PC-3 (cell line): ENCODE measurements around the gene MRPS31. TPM values are rescaled to one million over a fixed set of nuclear protein-coding genes. Genes with fewer than 3 reads are reported as not detected.
A peak's percentile ranks its signal among the peaks of the same experiment; 100 is the strongest.

Experiments used
- ATAC-seq: fragments of 200-7000 bp; cut with Tn5 transposase; 2 replicates; pipeline ENCODE4 v1.9.1; 2020; ENCODE audit warnings: mild to moderate bottlenecking, moderate library complexity
- BruUV-seq: library from RNA; stranded (reverse); fragments of 400-500 nt; replicated peaks from 2 replicates; lab custom pipeline; 2021; lab: Mats Ljungman, UMichigan
- CTCF ChIA-PET: fragments of 300-600 bp; sonication (Branson Sonifier 250); formaldehyde crosslinking; loops from one replicate; lab custom pipeline; 2022; ENCODE audit warnings: antibody characterized with exemption; lab: Charles Lee
- POLR2A ChIA-PET: fragments of 300-600 bp; sonication (Branson Sonifier 250); formaldehyde crosslinking; loops from one replicate; lab custom pipeline; 2022; ENCODE audit warnings: antibody characterized with exemption; ENCODE audit not compliant: unreplicated experiment; lab: Charles Lee
- DNase-seq: peaks from one replicate; pipeline ENCODE4 v3.0.0-alpha.2; 2015
- H2AFZ ChIP-seq: fragments of 300-600 bp; sonication (generic); 2 replicates; pipeline ENCODE4 v1.6.0; 2016; ENCODE audit warnings: antibody characterized with exemption, low read length
- H3F3A ChIP-seq: fragments of 300-600 bp; sonication (generic); one replicate; pipeline ENCODE4 v1.6.0; 2017; ENCODE audit warnings: antibody characterized with exemption, low read length, control low read depth, mild to moderate bottlenecking; ENCODE audit not compliant: unreplicated experiment
- H3K27ac ChIP-seq: fragments of 300-600 bp; sonication (generic); 2 replicates; pipeline ENCODE4 v1.5.1; 2016; ENCODE audit warnings: mild to moderate bottlenecking, low read length
- H3K27me3 ChIP-seq: fragments of 300-600 bp; sonication (generic); 2 replicates; pipeline ENCODE4 v1.6.1; 2016; ENCODE audit warnings: low read length, mixed read lengths
- H3K36me3 ChIP-seq: fragments of 300-600 bp; sonication (generic); 2 replicates; pipeline ENCODE4 v1.6.1; 2016; ENCODE audit warnings: low read depth, mixed run types, low read length, mixed read lengths
- H3K4me1 ChIP-seq: fragments of 300-600 bp; sonication (generic); 2 replicates; pipeline ENCODE4 v1.5.1; 2016; ENCODE audit warnings: low read length; ENCODE audit not compliant: insufficient read depth
- H3K4me2 ChIP-seq: fragments of 300-600 bp; sonication (generic); 2 replicates; pipeline ENCODE4 v1.6.0; 2016; ENCODE audit warnings: low read length
- H3K4me3 ChIP-seq: fragments of 300-600 bp; sonication (generic); 2 replicates; pipeline ENCODE4 v1.5.1; 2016; ENCODE audit warnings: mild to moderate bottlenecking, low read length, mixed read lengths
- H3K79me2 ChIP-seq: fragments of 300-600 bp; sonication (generic); 2 replicates; pipeline ENCODE4 v1.6.1; 2017; ENCODE audit warnings: low read length, mixed read lengths
- H3K9ac ChIP-seq: fragments of 300-600 bp; sonication (generic); 2 replicates; pipeline ENCODE4 v1.6.0; 2016; ENCODE audit warnings: mild to moderate bottlenecking, low read length
- H3K9me2 ChIP-seq: fragments of 300-600 bp; sonication (generic); replicated peaks from 2 replicates; pipeline ENCODE4 v1.6.1; 2016; ENCODE audit warnings: mixed run types, low read length, mixed read lengths
- H3K9me3 ChIP-seq: fragments of 300-600 bp; sonication (generic); 2 replicates; pipeline ENCODE4 v1.6.1; 2016; ENCODE audit warnings: low read length, mixed read lengths
- H4K20me1 ChIP-seq: fragments of 300-600 bp; sonication (generic); 2 replicates; pipeline ENCODE4 v1.6.1; 2016; ENCODE audit warnings: low read length, mixed read lengths
- CTCF ChIP-seq: fragments of 300-600 bp; sonication (generic); conservative IDR thresholded peaks from 2 replicates; pipeline ENCODE4 v1.5.1; 2017; ENCODE audit warnings: antibody characterized with exemption, low read depth, mild to moderate bottlenecking, low read length
- EZH2 ChIP-seq: fragments of 300-600 bp; sonication (generic); IDR thresholded peaks from one replicate; pipeline ENCODE4 v1.6.1; 2017; ENCODE audit warnings: antibody characterized with exemption, mild to moderate bottlenecking, low read length; ENCODE audit not compliant: unreplicated experiment
- EZH2phosphoT487 ChIP-seq: fragments of 300-600 bp; sonication (generic); IDR thresholded peaks from 2 replicates; pipeline ENCODE4 v1.6.1; 2018; ENCODE audit warnings: mild to moderate bottlenecking, antibody characterized with exemption, low read length, borderline replicate concordance
- intact Hi-C: fragments of 100-400 bp; cut with micrococcal nuclease; formaldehyde crosslinking; loops from 2 replicates; pipeline ENCODE4 v1.9.0; 2023
- total RNA-seq: library from RNA; depleted of rRNA; stranded (reverse); fragments of >200 nt; gene quantifications from 2 replicates; pipeline ENCODE4 v1.2.3, GENCODE V29; 2014

Gene MRPS31
- total RNA-seq, 1 experiment from 2014 or later = 14.6 TPM

DNA sequence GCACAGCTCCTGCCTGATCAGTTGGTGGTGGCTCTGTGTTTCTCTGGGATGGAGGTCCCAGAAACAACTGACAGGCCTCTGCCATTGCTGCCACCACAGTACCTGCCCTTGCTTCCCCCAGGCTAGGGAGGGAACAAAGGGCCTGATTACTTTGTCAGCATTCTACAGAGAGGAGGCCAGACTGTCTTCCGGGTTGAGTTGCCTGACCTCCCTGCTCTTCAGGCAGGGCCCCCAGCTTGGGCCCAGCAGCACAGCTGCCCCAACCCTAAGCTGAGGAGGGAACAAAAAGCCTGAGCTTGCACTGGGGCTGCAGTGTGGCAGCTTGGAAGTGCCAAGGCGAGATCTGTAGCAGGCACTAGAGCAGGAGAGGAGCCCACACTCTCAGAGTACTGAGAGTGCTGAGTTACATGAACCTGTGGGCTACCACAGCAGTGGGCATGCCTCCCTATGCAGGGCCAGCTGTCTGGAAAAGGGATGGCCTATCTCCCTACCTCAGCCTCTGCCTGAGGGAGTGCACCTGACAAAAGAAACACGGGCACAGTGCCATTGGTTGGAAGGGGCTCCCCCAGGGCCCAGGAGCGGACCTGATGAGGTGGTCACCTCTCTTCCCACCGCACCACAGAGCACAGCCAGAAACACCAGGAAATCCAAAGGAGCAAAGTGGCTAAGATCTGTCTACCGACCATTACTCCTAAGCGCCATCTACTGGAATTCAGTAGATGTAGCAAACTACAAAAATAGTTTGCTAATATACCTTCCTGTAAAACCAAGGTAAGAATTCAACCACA, 42.9 kb upstream of the MRPS31 start:
- no peaks in the 10 kb centered on the region for H3F3A ChIP-seq
- CTCF ChIA-PET = interaction anchor here (0.6 to 1.6 kb wide), 2 partner anchors 10 to 36 kb away, joined by 4 read pairs; no protein-coding TSS in a partner anchor

GRCh38 chr13:40812724-40813445, 41.9 kb upstream of the MRPS31 start:
- H3K27me3 ChIP-seq = no peaks in the 10 kb centered on the region
- 0 out of 2 replicates have a peak overlapping the region, but pooled peaks have one; percentile 1 for H3K27ac ChIP-seq
- CTCF ChIA-PET = no interaction called here
- no TSS peak for BruUV-seq
- peak; percentile 57 for DNase-seq
- no peak overlapping the region for H2AFZ ChIP-seq
- no peaks in the 10 kb centered on the region for H3K9me2 ChIP-seq
- peaks cover 3% of the 10 kb centered on the region; the same call in 1 of the 2 replicates for H3K4me1 ChIP-seq
- H3K79me2 ChIP-seq = no peaks in the 10 kb centered on the region
- no peak overlapping the region for H3K4me2 ChIP-seq
- no peaks in the 10 kb centered on the region for H4K20me1 ChIP-seq
- no peaks in the 10 kb centered on the region for H3F3A ChIP-seq
- POLR2A ChIA-PET = no interaction called here
- no peak for TF ChIP-seq EZH2
- TF ChIP-seq CTCF = no peak
- TF ChIP-seq EZH2phosphoT487 = no peak
- peak; percentile 80 for ATAC-seq
- no peaks in the 10 kb centered on the region for H3K36me3 ChIP-seq
- intact Hi-C loops = no loop called here
- no peak overlapping the region for H3K9ac ChIP-seq
- no peak overlapping the region for H3K4me3 ChIP-seq
- H3K9me3 ChIP-seq = no peaks in the 10 kb centered on the region

More for the DNA sequence above, 42.9 kb upstream of the MRPS31 start:
- Histone ChIP-seq H4K20me1 (no peaks in the 10 kb centered on the region), H3K4me3 (no peak overlapping the region), H3K4me2 (no peak overlapping the region), H3K27ac (no peak overlapping the region), H3K27me3 (no peaks in the 10 kb centered on the region), H3K36me3 (no peaks in the 10 kb centered on the region), H3K9me2 (no peaks in the 10 kb centered on the region), H3K4me1 (peaks cover 3% of the 10 kb centered on the region; the same call in 1 of the 2 replicates), H3K9me3 (no peaks in the 10 kb centered on the region), H3K79me2 (no peaks in the 10 kb centered on the region), H2AFZ (no peak overlapping the region), H3K9ac (no peak overlapping the region)
- ATAC-seq (peak; percentile 79), DNase-seq (peak; percentile 53)
- no TSS peak for BruUV-seq
- TF ChIP-seq EZH2phosphoT487 (no peak), CTCF (peak; percentile 71), EZH2 (no peak)
- intact Hi-C loops = loop anchor here (1.0 kb wide), 1 partner anchor 37 kb away; no protein-coding TSS in a partner anchor
- POLR2A ChIA-PET = no interaction called here
